Neural cell (in vitro differentiated cells): ENCODE data around the gene SAMD3.

Experiments
- CTCF ChIP-seq: fragments of 450-650 bp; IDR thresholded peaks from 2 replicates; pipeline ENCODE4 v1.5.1; 2014; ENCODE audit warnings: antibody characterized with exemption, mild to moderate bottlenecking, moderate library complexity; ENCODE audit not compliant: poor library complexity, severe bottlenecking
- EZH2 ChIP-seq: fragments of 200-600, 300-800 bp; shearing (Covaris generic), sonication (generic); IDR thresholded peaks from 2 replicates; pipeline ENCODE4 v1.6.1; 2014; ENCODE audit warnings: antibody characterized with exemption, low read length, borderline replicate concordance, mild to moderate bottlenecking; ENCODE audit not compliant: insufficient read depth, poor library complexity, severe bottlenecking
- POLR2AphosphoS5 ChIP-seq: IDR thresholded peaks from 2 replicates; pipeline ENCODE4 v1.6.1; 2012

- TF ChIP-seq CTCF = no peak
- no peak for TF ChIP-seq EZH2
- no peak for TF ChIP-seq POLR2AphosphoS5
Measured at GRCh38 chr6:130158056-130158455, 64.7 kb downstream of the SAMD3 start.
